HG02763 (cell line): ENCODE measurements around the gene BRICD5.
A peak's percentile ranks its signal among the peaks of the same experiment; 100 is the strongest.

Experiments
- ATAC-seq: cut with Tn5 transposase; IDR thresholded peaks from one replicate; pipeline ENCODE4 v1.9.1; 2021; ENCODE audit warnings: mild to moderate bottlenecking, moderate library complexity; ENCODE audit not compliant: unreplicated experiment

The BRICD5 gene

GRCh38 chr16:2237493-2238149, 27.0 kb upstream of the BRICD5 start:
- ATAC-seq, result no peak

- ATAC-seq, result no peak
These were observed 26.4 kb upstream of the BRICD5 start for GRCh38 chr16:2237102-2237482.

- ATAC-seq, result no peak
These were observed 25.9 kb upstream of the BRICD5 start, which contains the start of gene DNASE1L2 for GRCh38 chr16:2236337-2237101. Gene DNASE1L2, plus strand, starts transcription at chr16:2236444. Its CDS starts 373 bp downstream, at chr16:2236817.

- no peak for ATAC-seq
These were observed 25.2 kb upstream of the BRICD5 start for GRCh38 chr16:2235695-2236336.

- no peak for ATAC-seq
These were observed 24.6 kb upstream of the BRICD5 start for GRCh38 chr16:2235234-2235651.

- ATAC-seq, result no peak
These were observed 24.1 kb upstream of the BRICD5 start for GRCh38 chr16:2234813-2235170.

GRCh38 chr16:2233872-2234812, 23.5 kb upstream of the BRICD5 start:
- no peak for ATAC-seq

- no peak for ATAC-seq
These were observed 22.5 kb upstream of the BRICD5 start for GRCh38 chr16:2233046-2233775.

GRCh38 chr16:2232094-2232990, 21.7 kb upstream of the BRICD5 start:
- ATAC-seq, result no peak

- ATAC-seq, result no peak
These were observed 20.6 kb upstream of the BRICD5 start for GRCh38 chr16:2231016-2231931.

- ATAC-seq, result no peak
These were observed 19.7 kb upstream of the BRICD5 start for GRCh38 chr16:2230376-2230775.

GRCh38 chr16:2229632-2230250, 19.1 kb upstream of the BRICD5 start:
- ATAC-seq, result no peak

GRCh38 chr16:2229091-2229490, 18.4 kb upstream of the BRICD5 start:
- no peak for ATAC-seq

- ATAC-seq, result no peak
These were observed 17.6 kb upstream of the BRICD5 start for GRCh38 chr16:2228161-2228824.

GRCh38 chr16:2226918-2227317, 16.3 kb upstream of the BRICD5 start:
- ATAC-seq, result no peak

- ATAC-seq, result no peak
These were observed 15.7 kb upstream of the BRICD5 start for GRCh38 chr16:2226245-2226793.

GRCh38 chr16:2223942-2224486, 13.4 kb upstream of the BRICD5 start:
- ATAC-seq, result peak; percentile 10
